WTC11 (cell line): Measurements from ENCODE around the gene CYP2A6. TPM values are rescaled to one million over a fixed set of nuclear protein-coding genes. Genes with fewer than 3 reads are reported as not detected.

Experiments
- ATAC-seq: fragments of 200-7000 bp; cut with Tn5 transposase; 2 replicates; pipeline ENCODE4 v1.10.0; 2021; ENCODE audit warnings: mild to moderate bottlenecking, moderate library complexity
- CTCF ChIA-PET: fragments of 300-600 bp; sonication (Branson Sonifier 250); formaldehyde crosslinking; loops from one replicate; lab custom pipeline; 2021; ENCODE audit warnings: antibody characterized with exemption; lab: Charles Lee
- POLR2A ChIA-PET: fragments of 350-600 bp; sonication (Branson Sonifier 250); formaldehyde crosslinking; loops from one replicate; lab custom pipeline; 2021; ENCODE audit warnings: antibody characterized with exemption; lab: Charles Lee
- DNase-seq: peaks from one replicate; pipeline ENCODE4 v3.0.0; 2021; ENCODE audit warnings: low spot score
- H3K27ac Mint-ChIP-seq: 2 replicates; pipeline ENCODE4 v1.8.0; 2021; ENCODE audit warnings: mixed read lengths
- H3K27me3 Mint-ChIP-seq: 2 replicates; pipeline ENCODE4 v1.8.0; 2021; ENCODE audit warnings: low read depth, mild to moderate bottlenecking, moderate library complexity, mixed read lengths
- H3K36me3 Mint-ChIP-seq: 2 replicates; pipeline ENCODE4 v1.8.0; 2021; ENCODE audit warnings: mixed read lengths
- H3K4me1 Mint-ChIP-seq: 2 replicates; pipeline ENCODE4 v1.8.0; 2022; ENCODE audit warnings: mixed read lengths
- H3K4me3 Mint-ChIP-seq: 2 replicates; pipeline ENCODE4 v1.8.0; 2021; ENCODE audit warnings: mild to moderate bottlenecking, moderate library complexity, mixed read lengths
- H3K9me3 Mint-ChIP-seq: 2 replicates; pipeline ENCODE4 v1.8.0; 2021; ENCODE audit warnings: mixed read lengths
- AFF4 ChIP-seq: sonication (generic); formaldehyde crosslinking; IDR thresholded peaks from 2 replicates; pipeline ENCODE4 v1.8.1; 2023; ENCODE audit warnings: mild to moderate bottlenecking, missing genetic modification reagents, borderline replicate concordance
- FOXP1 ChIP-seq: sonication (generic); formaldehyde crosslinking; IDR thresholded peaks from 2 replicates; pipeline ENCODE4 v1.8.0; 2022; ENCODE audit warnings: missing genetic modification reagents, mild to moderate bottlenecking, moderate library complexity, borderline replicate concordance
- JAZF1 ChIP-seq: fragments of 250-450 bp; sonication (Bioruptor Pico); IDR thresholded peaks from 2 replicates; pipeline ENCODE4 v1.9.0; 2021; ENCODE audit warnings: moderate library complexity, mild to moderate bottlenecking, inconsistent platforms
- MAX ChIP-seq: sonication (generic); formaldehyde crosslinking; IDR thresholded peaks from 2 replicates; pipeline ENCODE4 v1.8.0; 2022; ENCODE audit warnings: mild to moderate bottlenecking, missing genetic modification reagents
- NFE2L1 ChIP-seq: sonication (generic); formaldehyde crosslinking; IDR thresholded peaks from 2 replicates; pipeline ENCODE4 v1.8.1; 2023; ENCODE audit warnings: missing genetic modification reagents
- TEAD4 ChIP-seq: sonication (generic); formaldehyde crosslinking; IDR thresholded peaks from 2 replicates; pipeline ENCODE4 v1.8.0; 2022; ENCODE audit warnings: mild to moderate bottlenecking, missing genetic modification reagents
- ZBTB21 ChIP-seq: sonication (generic); formaldehyde crosslinking; IDR thresholded peaks from 2 replicates; pipeline ENCODE4 v1.8.1; 2023; ENCODE audit warnings: mild to moderate bottlenecking, missing genetic modification reagents, borderline replicate concordance
- ZNF423 ChIP-seq: fragments of 250-450 bp; sonication (Bioruptor Pico); IDR thresholded peaks from 2 replicates; pipeline ENCODE4 v2.1.2; 2022; ENCODE audit warnings: mild to moderate bottlenecking, moderate library complexity
- total RNA-seq: library from RNA; stranded (reverse); gene quantifications from 3 replicates; pipeline ENCODE4 v1.2.3, GENCODE V29; 2021
- TF ChIP-seq, protein P1 (sequence below): sonication (generic); formaldehyde crosslinking; IDR thresholded peaks from 2 replicates; pipeline ENCODE4 v1.8.0; 2023; ENCODE audit warnings: mild to moderate bottlenecking, missing genetic modification reagents

CYP2A6 gene
- total RNA-seq, 1 experiment from 2014 or later: 0.28 TPM

DNA sequence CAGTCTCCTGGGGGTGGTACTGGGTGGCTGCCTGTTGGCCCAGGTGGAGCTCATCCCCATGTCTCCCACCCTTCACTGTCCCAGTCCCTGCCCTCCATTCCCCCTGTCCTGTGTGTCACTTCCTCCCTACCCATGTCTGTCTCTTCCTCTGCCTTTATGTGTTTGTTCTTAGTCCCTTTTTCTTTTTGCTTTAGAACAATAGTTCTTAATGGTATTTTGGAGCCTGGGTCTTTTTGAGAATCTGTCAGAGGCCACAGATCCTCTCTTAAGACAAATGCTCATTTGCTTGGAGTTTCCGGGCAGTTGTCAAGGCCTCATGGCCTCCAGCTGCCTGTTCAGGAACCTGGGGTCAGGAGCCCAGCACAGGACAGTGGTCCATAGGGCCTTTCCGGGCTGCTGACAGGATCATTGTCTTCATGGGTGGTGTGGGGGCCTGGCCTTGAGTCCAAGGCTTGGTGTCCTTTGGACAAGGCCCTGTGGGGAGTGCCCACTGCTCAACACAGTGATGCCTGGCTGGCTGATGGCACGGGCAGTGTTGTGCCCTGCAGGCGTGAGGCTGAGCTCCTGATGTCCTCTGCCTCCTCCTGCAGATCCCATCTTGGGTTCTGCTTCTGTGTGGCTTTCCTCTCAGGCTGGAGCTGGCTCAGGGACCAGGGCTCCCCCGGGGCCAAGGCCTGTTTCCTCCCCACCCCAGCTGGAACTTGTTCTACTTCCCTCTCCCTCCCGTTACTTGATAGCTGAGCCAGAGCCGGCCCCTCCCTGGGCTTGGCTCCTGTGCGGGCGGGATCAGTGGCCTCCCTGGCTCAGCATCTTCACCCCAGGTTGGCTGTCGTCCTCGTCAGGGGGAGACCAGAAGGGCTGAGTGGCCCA lies 47.7 kb downstream of the CYP2A6 start (continued):
- TF ChIP-seq, protein P1, sequence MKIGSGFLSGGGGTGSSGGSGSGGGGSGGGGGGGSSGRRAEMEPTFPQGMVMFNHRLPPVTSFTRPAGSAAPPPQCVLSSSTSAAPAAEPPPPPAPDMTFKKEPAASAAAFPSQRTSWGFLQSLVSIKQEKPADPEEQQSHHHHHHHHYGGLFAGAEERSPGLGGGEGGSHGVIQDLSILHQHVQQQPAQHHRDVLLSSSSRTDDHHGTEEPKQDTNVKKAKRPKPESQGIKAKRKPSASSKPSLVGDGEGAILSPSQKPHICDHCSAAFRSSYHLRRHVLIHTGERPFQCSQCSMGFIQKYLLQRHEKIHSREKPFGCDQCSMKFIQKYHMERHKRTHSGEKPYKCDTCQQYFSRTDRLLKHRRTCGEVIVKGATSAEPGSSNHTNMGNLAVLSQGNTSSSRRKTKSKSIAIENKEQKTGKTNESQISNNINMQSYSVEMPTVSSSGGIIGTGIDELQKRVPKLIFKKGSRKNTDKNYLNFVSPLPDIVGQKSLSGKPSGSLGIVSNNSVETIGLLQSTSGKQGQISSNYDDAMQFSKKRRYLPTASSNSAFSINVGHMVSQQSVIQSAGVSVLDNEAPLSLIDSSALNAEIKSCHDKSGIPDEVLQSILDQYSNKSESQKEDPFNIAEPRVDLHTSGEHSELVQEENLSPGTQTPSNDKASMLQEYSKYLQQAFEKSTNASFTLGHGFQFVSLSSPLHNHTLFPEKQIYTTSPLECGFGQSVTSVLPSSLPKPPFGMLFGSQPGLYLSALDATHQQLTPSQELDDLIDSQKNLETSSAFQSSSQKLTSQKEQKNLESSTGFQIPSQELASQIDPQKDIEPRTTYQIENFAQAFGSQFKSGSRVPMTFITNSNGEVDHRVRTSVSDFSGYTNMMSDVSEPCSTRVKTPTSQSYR (CRISPR knock-in tag): no peak
- TF ChIP-seq AFF4 (CRISPR knock-in tag): no peak

DNA sequence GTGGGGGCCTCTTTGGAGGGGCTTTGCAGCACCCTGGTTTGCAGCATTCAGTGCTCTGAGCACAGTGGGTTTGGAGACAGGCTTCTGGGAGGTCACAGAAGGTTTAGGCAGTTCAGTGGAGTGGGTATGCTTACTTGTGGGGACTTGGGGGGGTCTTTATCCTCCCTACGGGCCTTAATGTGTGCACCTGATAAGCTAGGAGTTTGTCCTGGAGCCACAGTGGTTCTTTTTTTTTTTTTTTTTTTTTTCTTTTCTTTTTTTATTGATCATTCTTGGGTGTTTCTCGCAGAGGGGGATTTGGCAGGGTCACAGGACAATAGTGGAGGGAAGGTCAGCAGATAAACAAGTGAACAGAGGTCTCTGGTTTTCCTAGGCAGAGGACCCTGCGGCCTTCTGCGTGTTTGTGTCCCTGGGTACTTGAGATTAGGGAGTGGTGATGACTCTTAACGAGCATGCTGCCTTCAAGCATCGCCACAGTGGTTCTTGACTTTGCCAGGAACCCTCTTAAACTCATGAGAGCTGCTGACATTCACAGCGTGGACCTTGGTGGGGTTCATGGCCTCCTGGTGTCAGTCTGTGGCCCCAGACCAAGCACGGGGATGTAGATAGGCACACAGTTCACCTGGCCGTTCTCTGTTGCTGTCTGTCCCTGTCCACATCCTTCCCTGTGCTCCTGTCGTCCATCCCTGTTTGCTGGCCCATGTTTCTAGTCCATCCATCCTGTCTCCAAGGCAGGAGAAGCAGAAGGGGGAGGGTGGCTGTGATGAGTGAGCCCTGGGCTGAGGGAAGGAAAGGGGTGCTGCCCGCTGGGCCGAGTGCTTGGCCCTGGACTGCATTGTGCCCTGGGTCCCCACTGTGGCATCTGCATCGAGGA lies 48.6 kb downstream of the CYP2A6 start:
- ChIA-PET CTCF (interaction anchor here (0.9 kb wide), 1 partner anchor 138 kb away, joined by 3 read pairs; no protein-coding TSS in a partner anchor), POLR2A (interaction anchor here (0.6 to 0.9 kb wide), 2 partner anchors 85 to 179 kb away, joined by 4 to 18 read pairs; partner anchors contain the start of genes COQ8B and ITPKC)
- Mint-ChIP-seq H3K9me3 (no peaks in the 10 kb centered on the region), H3K4me3 (peak overlapping the region; percentile 56), H3K36me3 (peaks cover 9% of the 10 kb centered on the region), H3K4me1 (peaks cover 68% of the 10 kb centered on the region), H3K27ac (peak overlapping the region; percentile 85), H3K27me3 (no peaks in the 10 kb centered on the region)
- TF ChIP-seq MAX (no peak), NFE2L1 (CRISPR knock-in tag) (no peak)
- ATAC-seq (no peak), DNase-seq (no peak)

DNA sequence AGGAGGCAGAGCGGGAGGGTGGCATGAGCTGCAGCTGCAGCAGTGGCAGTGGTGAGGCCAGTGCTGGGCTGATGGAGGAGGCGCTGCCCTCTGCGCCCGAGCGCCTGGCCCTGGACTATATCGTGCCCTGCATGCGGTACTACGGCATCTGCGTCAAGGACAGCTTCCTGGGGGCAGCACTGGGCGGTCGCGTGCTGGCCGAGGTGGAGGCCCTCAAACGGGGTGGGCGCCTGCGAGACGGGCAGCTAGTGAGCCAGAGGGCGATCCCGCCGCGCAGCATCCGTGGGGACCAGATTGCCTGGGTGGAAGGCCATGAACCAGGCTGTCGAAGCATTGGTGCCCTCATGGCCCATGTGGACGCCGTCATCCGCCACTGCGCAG lies 49.3 kb downstream of the CYP2A6 start:
- H3K9me3 Mint-ChIP-seq: no peaks in the 10 kb centered on the region
- no peak for DNase-seq
- peaks cover 9% of the 10 kb centered on the region for H3K36me3 Mint-ChIP-seq
- H3K4me1 Mint-ChIP-seq: peaks cover 61% of the 10 kb centered on the region
- ATAC-seq: no peak
- no peak overlapping the region for H3K27ac Mint-ChIP-seq
- H3K4me3 Mint-ChIP-seq: peak overlapping the region; percentile 84
- POLR2A ChIA-PET: interaction anchor here (0.6 to 0.9 kb wide), 2 partner anchors 84 to 180 kb away, joined by 4 to 18 read pairs; partner anchors contain the start of genes COQ8B and ITPKC
- H3K27me3 Mint-ChIP-seq: no peaks in the 10 kb centered on the region
- TF ChIP-seq JAZF1: no peak
- no peak for TF ChIP-seq TEAD4 (CRISPR knock-in tag)
- TF ChIP-seq FOXP1 (CRISPR knock-in tag): peak; percentile 35; the same call in 1 of the 2 replicates
- TF ChIP-seq ZNF423 (CRISPR knock-in tag): no peak
- TF ChIP-seq ZBTB21: no peak
- CTCF ChIA-PET: no interaction called here
